LNCAP (cell line): ENCODE results near the gene TRAF2.

Experiments used
- CTCF ChIP-seq: fragments of 450-650 bp; IDR thresholded peaks from 2 replicates; pipeline ENCODE4 v1.5.1; 2017; ENCODE audit warnings: mild to moderate bottlenecking

Gene TRAF2

GRCh38 chr9:136960212-136960937 is 74.1 kb downstream of the TRAF2 start:
- TF ChIP-seq CTCF = no peak

- no peak for TF ChIP-seq CTCF
Measured at GRCh38 chr9:136960938-136961275, 74.6 kb downstream of the TRAF2 start.

- no peak for TF ChIP-seq CTCF
Measured at GRCh38 chr9:136961279-136962065, 75.2 kb downstream of the TRAF2 start.

- no peak for TF ChIP-seq CTCF
Measured at GRCh38 chr9:136962163-136962562, 75.8 kb downstream of the TRAF2 start.

- TF ChIP-seq CTCF = no peak
Measured at GRCh38 chr9:136962701-136963248, 76.5 kb downstream of the TRAF2 start.

- TF ChIP-seq CTCF = no peak
Measured at GRCh38 chr9:136963341-136963740, 77.0 kb downstream of the TRAF2 start.

- TF ChIP-seq CTCF = no peak
Measured at GRCh38 chr9:136963751-136964150, 77.4 kb downstream of the TRAF2 start.
